GM10266 (cell line): ENCODE results near the gene TMEM243.

Experiments used
- DNase-seq: peaks from one replicate; pipeline ENCODE4 v3.0.0; 2012; ENCODE audit errors: extremely low spot score
- CTCF ChIP-seq: IDR thresholded peaks from 2 replicates; pipeline ENCODE4 v1.5.1; 2012; ENCODE audit warnings: mild to moderate bottlenecking, low read depth; ENCODE audit not compliant: control insufficient read depth, insufficient read depth; ENCODE audit errors: missing control alignments

TMEM243 gene

DNA sequence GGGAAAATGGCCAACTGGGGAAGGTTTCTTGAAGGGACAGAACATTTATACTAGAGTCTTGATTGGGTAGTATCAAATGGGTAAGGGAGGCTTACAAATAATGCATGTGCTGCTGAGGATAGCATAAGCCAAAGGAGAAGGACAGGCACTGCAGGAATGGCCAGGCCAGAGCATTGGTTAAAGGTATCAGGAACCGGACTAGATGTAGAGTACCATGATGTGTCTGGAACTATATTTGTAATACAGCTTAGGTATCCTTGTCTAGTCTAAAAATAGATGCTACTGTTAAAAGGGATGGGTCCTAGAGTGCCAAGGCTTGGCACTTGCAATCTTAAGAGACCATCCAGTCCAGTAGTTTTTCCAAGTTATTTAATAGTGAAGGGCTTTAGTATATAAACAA, 20.3 kb downstream of the TMEM243 start:
- no peak for DNase-seq

GRCh38 chr7:87193912-87194311, 25.6 kb downstream of the TMEM243 start:
- TF ChIP-seq CTCF = no peak
- no peak for DNase-seq

More for the DNA sequence above, 20.3 kb downstream of the TMEM243 start:
- no peak for TF ChIP-seq CTCF

- no peak for DNase-seq
- no peak for TF ChIP-seq CTCF
These were observed 26.6 kb downstream of the TMEM243 start for GRCh38 chr7:87192784-87193487.

DNA sequence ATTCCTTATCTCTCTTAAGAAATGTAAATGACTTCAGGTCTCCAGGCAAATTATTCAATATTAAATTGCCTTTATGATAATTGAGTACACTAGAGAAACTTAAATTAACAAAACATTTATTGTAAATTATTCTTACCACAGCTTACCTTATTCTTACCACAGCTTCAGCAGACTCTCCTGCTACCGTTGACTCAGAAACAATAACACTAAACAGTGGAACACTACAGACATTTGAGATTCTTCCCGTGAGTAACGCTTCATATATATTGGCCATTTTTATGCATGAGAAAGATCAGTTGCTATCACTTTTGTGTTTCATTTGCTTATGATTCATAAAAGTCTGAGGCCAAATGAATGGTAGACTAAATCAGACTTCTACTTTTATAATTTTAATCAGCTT, 28.7 kb downstream of the TMEM243 start:
- no peak for TF ChIP-seq CTCF
- no peak for DNase-seq

DNA sequence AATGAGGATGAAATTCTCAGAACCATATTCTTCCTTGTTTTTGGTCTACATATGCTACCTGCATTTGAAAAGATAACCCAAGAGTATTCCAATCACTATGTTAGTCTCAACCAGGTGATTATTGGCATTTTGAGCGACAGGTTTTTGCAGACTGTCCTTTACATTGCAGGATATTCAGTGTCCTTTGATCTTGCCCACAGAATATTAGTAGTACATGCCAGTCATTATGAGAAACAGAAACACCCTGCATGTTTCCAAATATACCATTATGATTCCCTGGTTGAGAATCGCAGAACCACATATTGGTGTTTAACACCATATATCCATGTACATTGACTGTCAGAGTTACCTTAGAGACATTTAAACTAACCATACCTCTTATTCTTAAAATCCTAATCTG, 30.6 kb downstream of the TMEM243 start:
- TF ChIP-seq CTCF = no peak
- no peak for DNase-seq

DNA sequence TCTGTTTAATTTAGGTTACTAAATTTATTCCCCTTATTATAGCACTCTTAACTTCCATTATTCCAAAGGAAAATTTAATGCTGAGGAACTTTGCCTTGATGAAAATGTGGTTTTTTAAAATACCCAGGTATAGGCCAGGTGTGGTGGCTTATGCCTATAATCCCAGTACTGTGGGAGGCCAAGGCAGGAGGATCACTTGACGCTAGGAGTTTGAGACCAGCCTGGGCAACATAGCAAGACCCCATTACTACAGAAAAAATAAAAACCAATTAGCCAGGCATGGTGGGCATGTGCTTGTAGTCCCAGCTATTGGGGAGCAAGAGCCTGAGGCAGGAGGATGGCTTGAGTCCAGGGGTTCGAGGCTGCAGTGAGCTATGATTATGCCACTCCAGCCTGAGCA, 32.4 kb downstream of the TMEM243 start:
- TF ChIP-seq CTCF = no peak
- no peak for DNase-seq

DNA sequence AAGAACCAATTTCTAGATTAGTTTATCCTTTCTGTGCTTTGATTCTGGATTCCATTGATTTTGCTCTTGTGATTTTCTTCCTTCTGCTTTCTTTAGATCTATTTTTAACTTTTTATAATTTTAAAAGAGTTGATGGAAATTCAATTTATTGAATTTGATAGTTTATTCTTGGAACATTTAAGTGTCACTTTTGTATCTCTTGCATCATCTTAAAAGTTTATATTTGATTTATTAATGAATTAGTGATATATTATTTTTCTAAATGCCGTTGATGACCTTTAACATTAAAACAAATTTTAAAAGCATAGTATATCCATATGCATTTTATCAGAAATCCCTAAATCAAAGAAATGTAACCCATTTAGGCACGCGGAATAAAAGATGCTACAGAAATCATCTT, 40.4 kb downstream of the TMEM243 start:
- no peak for TF ChIP-seq CTCF
- no peak for DNase-seq
